ENCODE data around the gene STK4.

STK4 gene

DNA sequence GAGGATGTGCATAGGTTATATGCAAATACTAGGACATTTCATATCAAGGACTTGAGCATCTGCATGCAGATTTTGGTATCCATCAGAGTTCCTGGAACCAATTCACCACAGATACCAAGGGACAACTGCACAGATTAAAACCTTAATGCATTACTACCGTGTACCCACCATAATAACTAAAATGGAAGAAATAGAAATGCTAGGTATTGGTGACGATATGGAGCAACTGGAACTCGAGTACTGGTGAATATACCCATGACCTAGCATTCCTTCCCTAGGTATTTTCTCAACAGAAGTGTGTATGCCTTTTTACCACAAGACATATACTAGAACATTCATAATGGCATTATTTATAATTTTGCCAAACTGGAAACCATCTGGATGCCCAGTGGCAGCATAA, 116.2 kb downstream of the STK4 start:
- H3K4me3 ChIP-seq (ENCODE audit: low read depth, low read length) = no peak overlapping the region

DNA sequence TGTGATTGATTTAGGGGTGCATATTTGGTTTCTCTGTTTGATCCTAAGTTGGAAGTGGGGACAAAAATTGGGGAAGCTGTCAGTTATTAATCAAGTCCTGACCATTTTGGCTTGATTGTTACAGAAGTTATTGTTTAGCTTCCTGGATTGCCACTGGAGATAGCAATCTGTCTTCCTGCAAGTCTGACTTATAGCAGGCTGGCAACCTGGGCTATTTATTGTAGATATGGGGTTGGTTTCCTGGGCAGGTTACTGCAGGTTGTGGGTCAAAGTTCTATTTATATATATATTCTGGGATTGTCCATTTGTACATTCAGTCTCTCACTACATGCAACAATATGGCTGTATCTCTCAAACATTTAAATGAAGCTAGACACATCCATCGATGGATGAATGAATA, 116.8 kb downstream of the STK4 start:
- no peak overlapping the region for H3K4me3 ChIP-seq (ENCODE audit: low read depth, low read length)

DNA sequence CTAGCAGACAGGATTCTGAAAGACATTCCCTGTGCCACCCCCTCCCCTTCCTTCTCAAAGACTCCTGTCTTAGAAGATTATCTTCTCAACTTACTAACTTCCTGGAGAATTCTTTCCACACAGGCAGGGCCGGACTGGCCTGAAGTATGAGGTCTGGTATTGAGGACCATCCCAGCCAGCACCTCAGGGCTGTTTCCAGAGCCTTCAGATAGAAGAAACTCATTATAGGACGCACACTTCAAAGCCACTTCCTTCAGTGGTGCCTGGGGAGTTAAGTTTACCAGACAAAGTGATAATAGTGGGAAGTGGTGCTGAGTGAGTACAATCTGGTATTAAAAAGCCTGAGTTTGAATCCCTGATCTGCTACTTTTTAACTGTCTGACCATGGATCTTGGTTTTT, 119.0 kb downstream of the STK4 start:
- no peak overlapping the region for H3K4me3 ChIP-seq (ENCODE audit: low read depth, low read length)

- no peak overlapping the region for H3K4me3 ChIP-seq (ENCODE audit: low read depth, low read length)
Measured at GRCh38 chr20:45085867-45086266, 119.6 kb downstream of the STK4 start.

DNA sequence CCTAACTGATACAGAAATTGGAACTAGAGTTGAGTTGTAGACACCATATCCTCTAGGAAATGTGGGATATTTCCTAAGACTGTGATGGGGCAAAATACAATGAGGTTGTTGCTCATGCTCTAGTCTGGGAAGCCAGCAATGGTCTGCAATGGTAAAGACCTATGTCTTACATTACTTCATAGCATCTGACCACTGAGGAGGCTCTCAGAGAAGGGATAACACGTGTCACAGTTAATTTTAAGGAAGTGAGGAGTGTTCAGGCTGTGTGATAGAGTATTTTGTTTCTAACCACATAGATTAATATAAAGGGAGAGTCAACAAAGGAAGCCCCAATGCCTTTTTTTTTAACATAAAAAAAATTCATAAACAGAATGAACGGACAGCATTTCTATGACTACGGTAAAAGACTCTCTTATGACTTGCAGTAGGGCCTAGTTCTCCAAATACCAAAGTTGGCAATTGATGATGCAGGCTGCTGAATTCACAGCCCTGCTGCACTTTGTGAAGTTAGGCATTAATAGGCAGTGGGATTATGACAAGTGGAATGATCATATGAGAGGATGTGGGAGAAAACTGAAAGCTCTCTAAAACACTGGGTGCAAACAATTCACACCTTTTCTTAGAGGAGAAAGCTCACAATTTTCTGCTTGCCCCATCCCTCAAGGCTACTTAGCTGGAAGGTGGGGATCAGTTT, 120.9 kb downstream of the STK4 start:
- H3K4me3 ChIP-seq (ENCODE audit: low read depth, low read length) = no peak overlapping the region

DNA sequence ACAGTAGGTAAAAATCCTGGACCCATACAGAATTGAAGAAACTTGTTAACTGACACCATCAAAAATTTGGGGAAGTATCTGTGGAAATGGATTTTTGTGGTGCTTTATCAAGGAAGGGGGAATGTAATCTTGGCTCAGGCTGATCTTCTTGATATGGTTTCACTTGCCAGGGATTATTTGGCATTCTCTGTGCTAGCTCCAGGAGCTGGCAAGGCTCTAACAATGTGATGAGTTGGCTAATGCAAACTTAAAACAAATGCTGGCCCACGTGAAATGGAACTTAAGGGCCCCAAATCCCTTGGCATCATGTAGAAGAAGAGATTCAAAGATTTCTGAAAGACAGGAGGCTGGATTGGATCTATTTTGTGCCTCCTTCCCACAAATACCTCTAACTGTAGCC, 121.5 kb downstream of the STK4 start:
- no peak overlapping the region for H3K4me3 ChIP-seq (ENCODE audit: low read depth, low read length)

GRCh38 chr20:45088247-45088646, 121.9 kb downstream of the STK4 start:
- H3K4me3 ChIP-seq (ENCODE audit: low read depth, low read length) = no peak overlapping the region

- H3K4me3 ChIP-seq (ENCODE audit: low read depth, low read length) = no peak overlapping the region
Measured at GRCh38 chr20:45090481-45090880, 124.2 kb downstream of the STK4 start.

- H3K4me3 ChIP-seq (ENCODE audit: low read depth, low read length) = no peak overlapping the region
Measured at GRCh38 chr20:45091366-45091765, 125.1 kb downstream of the STK4 start.

- H3K4me3 ChIP-seq (ENCODE audit: low read depth, low read length) = no peak overlapping the region
Measured at GRCh38 chr20:45092898-45093297, 126.6 kb downstream of the STK4 start.

GRCh38 chr20:45094201-45094600, 127.9 kb downstream of the STK4 start:
- no peak overlapping the region for H3K4me3 ChIP-seq (ENCODE audit: low read depth, low read length)

- no peak overlapping the region for H3K4me3 ChIP-seq (ENCODE audit: low read depth, low read length)
Measured at GRCh38 chr20:45094864-45095574, 128.7 kb downstream of the STK4 start.

DNA sequence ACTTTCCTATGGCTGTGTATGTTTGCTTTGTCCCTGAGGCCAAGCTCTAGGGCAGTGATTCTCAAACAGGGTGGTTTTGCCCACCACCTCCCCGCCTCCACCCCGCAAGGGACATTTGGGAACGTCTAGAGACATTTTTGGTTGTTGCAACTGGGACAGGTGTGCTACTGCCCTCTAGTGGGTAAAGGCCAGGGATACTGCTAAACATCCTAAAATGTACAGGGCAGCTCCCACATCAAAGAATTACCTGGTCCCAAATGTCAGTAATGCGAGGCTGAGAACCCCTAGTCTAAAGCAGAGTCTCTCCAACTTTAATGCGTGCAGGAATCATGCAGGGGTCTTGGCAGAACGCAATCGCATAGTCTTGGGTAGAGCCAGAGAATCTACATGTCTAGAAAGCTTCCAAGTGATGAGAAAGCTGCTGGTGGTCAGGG, 129.5 kb downstream of the STK4 start:
- H3K4me3 ChIP-seq (ENCODE audit: low read depth, low read length) = no peak overlapping the region

DNA sequence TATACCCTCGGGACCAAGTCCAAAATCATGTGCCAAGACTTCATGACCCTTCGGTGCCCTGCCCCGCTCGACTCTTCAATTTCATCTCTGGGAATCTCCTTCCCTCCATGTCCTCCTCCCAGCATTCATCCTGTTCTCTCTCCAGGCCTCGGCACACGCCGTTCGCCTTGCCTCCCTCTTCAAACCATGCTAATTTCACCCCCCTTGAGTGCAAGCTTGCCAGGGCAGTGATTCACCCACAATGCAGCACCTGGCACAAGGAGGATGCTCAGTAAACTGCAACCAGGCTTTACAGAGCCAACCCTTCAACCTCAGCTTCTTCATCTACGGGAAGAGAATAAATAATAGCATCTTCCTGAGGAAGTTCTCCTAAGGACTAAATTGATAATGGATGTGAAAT, 130.5 kb downstream of the STK4 start:
- no peak overlapping the region for H3K4me3 ChIP-seq (ENCODE audit: low read depth, low read length)

DNA sequence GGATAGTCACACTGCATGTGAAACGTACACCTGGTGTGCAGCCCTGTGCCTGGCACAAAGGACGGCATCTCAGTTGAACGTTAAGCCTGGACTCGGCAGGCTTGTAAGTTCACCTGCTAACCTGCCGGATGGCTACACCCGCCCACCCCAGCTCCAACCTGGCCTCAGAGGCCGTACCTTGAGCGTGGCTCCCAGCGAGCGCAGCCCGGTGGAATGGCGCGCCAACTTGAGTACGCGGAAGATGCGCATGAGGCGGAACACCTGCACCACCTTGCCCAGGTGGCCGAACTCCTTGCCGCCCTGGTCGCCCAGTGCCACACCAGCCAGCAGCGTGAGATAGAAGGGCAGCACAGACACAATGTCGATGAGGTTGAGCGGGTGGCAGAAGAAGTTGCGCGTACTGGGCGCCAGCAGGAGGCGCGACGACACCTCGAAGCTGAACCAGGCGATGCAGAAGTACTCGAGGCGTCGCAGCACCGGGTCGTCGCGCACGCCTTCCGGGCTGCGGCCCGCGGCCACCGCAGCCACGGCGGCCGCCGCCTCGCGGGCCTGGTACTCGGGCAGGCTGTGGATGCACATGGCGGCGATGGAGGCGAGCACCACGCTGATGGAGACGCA, 131.3 kb downstream of the STK4 start:
- no peak overlapping the region for H3K4me3 ChIP-seq (ENCODE audit: low read depth, low read length)

DNA sequence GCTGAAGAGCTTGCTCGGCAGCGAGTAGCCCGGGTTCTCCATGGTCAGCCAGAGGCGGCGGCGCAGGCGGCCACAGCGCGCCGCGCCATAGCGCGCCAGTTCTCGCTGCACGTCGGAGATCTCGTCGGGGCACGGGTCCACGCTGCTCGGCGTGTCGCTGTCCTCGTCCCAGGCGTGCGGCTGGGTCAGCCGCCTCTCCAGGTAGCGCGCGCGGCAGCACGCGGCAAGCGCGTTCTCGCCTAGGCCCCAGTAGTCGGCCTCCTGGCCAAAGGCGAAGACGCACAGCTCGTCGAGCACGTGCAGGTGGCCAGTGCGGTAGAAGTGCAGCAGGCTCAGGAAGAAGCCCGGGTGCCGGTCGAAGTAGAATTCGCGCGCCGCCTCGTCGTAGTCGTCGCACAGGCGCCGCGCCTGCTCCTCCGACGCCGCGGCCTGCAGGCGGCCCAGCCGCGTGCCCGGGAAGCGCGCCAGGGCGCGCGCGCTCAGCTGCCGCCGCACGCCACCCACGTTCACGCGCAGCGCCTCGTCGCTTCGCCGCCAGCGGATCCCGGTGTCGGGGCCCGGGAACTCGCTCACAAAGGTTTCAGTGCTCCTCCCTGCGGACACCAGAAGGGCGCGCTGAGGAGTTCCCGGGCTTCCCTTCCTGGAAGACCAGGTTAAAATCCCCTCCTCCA, 131.9 kb downstream of the STK4 start:
- H3K4me3 ChIP-seq (ENCODE audit: low read depth, low read length) = no peak overlapping the region

- H3K4me3 ChIP-seq (ENCODE audit: low read depth, low read length) = no peak within 1 kb of the TSS
Measured at GRCh38 chr20:45100563-45101245, 134.4 kb downstream of the STK4 start, which contains the start of gene KCNS1. KCNS1 (minus strand) TSS chr20:45101127; CDS start chr20:45099236, 1,891 bp downstream.

DNA sequence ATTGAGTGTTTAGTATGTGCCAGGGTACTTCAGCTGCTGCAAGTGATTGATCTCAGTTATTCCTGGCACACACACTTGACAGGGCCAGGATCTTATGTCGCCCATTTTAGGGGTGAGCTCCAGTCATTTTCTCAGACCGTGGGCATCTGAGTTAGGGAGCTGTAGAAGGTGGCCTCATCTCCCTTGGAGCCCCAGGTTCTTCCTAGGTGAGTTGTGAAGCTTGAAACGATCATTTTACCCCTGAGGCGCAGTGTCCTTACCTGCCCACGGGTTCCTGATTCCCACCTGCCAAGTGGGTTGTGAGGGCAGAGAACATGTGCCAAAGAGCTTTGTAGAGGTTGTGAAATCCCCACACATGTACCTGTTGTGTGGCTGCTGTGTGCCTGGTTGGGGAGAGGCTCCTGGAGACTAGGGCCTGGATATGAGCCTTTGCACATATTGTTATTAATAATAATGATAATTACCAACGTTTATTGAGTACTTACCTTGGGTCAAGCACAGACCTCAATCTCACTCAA, 135.1 kb downstream of the STK4 start:
- H3K4me3 ChIP-seq (ENCODE audit: low read depth, low read length) = no peak overlapping the region

GRCh38 chr20:45103072-45103471, 136.8 kb downstream of the STK4 start:
- no peak overlapping the region for H3K4me3 ChIP-seq (ENCODE audit: low read depth, low read length)

DNA sequence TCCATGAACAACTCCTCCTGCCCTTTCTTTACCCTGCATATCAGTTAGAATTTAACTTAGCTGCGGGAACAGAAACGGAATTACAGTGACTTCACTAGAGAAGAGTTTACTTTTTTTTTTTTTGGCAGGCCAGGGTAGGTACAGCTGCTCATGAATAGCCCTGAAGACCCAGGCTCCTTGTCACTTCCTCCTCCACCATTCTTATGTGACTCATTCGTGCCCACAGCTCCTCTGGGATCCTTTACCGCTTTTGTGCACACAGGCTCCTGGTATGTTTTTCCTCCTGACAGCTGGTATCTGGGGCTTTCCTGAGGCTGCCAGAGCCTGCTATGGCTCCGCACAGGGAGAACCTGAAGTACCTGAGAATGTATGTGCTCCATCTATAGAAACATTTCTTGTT, 138.5 kb downstream of the STK4 start:
- H3K4me3 ChIP-seq (ENCODE audit: low read depth, low read length) = no peak overlapping the region

- H3K4me3 ChIP-seq (ENCODE audit: low read depth, low read length) = no peak overlapping the region
Measured at GRCh38 chr20:45105317-45105716, 139.0 kb downstream of the STK4 start.

Measured in iPS-11a (cell line).